HG03039 (cell line): ENCODE measurements around the gene CD247.

Source experiments
- ATAC-seq: cut with Tn5 transposase; IDR thresholded peaks from one replicate; pipeline ENCODE4 v1.9.1; 2021; ENCODE audit warnings: mild to moderate bottlenecking, moderate library complexity; ENCODE audit not compliant: unreplicated experiment

The CD247 gene

GRCh38 chr1:167463875-167464575 is 54.3 kb downstream of the CD247 start:
- ATAC-seq: no peak

GRCh38 chr1:167463080-167463479 is 55.2 kb downstream of the CD247 start:
- ATAC-seq: no peak

- no peak for ATAC-seq
These were observed 56.0 kb downstream of the CD247 start for GRCh38 chr1:167462341-167462740.

GRCh38 chr1:167460836-167461235 is 57.5 kb downstream of the CD247 start:
- no peak for ATAC-seq

- ATAC-seq: no peak
These were observed 60.3 kb downstream of the CD247 start for GRCh38 chr1:167457936-167458584.

GRCh38 chr1:167456926-167457325 is 61.4 kb downstream of the CD247 start:
- ATAC-seq: no peak

- ATAC-seq: no peak
These were observed 61.8 kb downstream of the CD247 start for GRCh38 chr1:167456524-167456923.

GRCh38 chr1:167455786-167456446 is 62.4 kb downstream of the CD247 start:
- peak; percentile 40 for ATAC-seq

- peak; percentile 41 for ATAC-seq
These were observed 63.2 kb downstream of the CD247 start for GRCh38 chr1:167454894-167455785.

GRCh38 chr1:167454304-167454893 is 63.9 kb downstream of the CD247 start:
- ATAC-seq: no peak

- ATAC-seq: no peak
These were observed 65.2 kb downstream of the CD247 start for GRCh38 chr1:167453123-167453522.

GRCh38 chr1:167452483-167452882 is 65.8 kb downstream of the CD247 start:
- ATAC-seq: no peak

GRCh38 chr1:167450843-167451242 is 67.5 kb downstream of the CD247 start:
- ATAC-seq: no peak

GRCh38 chr1:167447521-167448136 is 70.7 kb downstream of the CD247 start:
- ATAC-seq: no peak

GRCh38 chr1:167446966-167447365 is 71.4 kb downstream of the CD247 start:
- ATAC-seq: no peak

- ATAC-seq: no peak
These were observed 74.6 kb downstream of the CD247 start for GRCh38 chr1:167443757-167444156.

GRCh38 chr1:167442854-167443565 is 75.3 kb downstream of the CD247 start:
- ATAC-seq: no peak

- peak; percentile 76 for ATAC-seq
These were observed 76.0 kb downstream of the CD247 start for GRCh38 chr1:167442142-167442848.

- ATAC-seq: no peak
These were observed 77.1 kb downstream of the CD247 start for GRCh38 chr1:167441222-167441621.
